NCI-H1694 (cell line): ENCODE results near the gene CSMD2.

ENCODE experiments used
- DNase-seq: peaks from one replicate; lab custom pipeline; 2025; lab: John Stamatoyannopoulos, UW

CSMD2 gene

DNA sequence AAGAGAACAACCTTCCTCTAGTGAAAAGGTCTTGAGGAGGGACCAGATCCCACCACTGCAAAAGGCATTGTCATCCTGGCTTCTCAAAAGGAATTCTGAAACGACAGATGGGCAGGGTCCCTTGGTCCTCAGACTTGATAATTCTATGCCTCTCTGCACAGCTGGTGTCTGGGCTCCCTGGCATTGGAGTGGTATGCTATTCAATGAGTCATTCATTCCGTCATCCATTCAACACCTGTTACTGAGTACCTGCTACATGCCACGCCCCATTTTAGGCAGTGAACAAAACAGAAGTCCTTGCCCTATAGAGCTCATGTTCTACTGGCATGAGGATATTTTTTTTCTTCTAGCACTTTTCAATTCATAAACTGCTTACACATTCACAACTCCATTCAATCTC is 347.0 kb downstream of the CSMD2 start:
- DNase-seq: no peak

DNA sequence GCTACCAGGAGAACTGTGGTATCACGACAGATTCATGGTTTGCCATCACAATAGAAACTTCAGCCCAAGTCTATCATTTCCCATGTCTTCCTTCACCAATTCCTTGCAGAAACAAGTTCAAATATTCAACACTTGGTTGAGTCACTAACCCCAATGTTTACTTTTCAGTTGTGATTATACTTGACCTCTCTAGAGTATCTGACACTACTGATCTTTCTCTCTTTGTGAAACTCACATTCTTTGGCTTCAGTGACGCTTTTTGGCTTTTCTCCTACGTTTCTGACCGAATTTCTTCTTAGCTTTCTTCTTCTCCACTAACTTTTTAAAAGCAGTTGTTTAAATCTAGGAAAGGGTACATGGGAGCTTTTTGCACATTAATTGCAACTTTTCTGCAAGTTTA is 350.0 kb downstream of the CSMD2 start:
- DNase-seq: no peak

DNA sequence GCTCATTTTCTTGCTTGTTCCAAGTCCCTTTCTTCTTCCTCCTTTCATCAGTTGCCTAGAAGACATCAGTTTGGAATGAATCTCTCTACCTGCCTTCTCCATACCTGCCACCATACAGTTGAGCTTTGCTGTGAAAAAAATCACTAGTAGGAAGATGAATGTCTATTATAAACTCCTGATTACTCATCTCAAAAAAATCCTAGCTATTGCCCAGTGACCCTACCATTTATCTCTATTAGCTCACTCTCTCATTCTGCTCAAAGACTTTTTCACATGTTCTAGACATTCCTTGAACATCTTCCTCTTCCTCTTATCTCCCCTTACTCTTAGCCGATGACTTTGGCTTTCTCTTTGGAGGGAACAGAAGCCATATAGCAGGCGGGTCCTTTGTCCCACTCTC is 350.9 kb downstream of the CSMD2 start:
- no peak for DNase-seq

DNA sequence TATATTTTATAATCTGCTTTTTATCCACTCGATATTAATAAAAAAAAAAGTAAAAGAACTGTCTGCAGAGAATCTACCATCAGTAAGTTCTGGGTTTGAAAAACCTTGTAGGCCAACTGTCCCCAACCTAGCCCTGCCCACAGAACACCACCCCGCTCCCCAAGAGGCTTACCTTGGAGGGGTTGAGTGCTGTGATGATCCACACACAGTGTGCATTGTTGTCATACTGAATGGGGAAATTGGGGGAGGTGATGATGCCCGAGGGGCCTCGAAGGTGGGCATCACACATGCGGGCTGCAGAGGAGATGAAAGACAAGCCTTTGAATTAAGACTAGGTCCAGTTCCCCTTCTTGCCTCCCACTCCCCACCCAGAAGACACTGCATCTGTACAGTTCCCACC is 354.5 kb downstream of the CSMD2 start:
- DNase-seq: no peak

DNA sequence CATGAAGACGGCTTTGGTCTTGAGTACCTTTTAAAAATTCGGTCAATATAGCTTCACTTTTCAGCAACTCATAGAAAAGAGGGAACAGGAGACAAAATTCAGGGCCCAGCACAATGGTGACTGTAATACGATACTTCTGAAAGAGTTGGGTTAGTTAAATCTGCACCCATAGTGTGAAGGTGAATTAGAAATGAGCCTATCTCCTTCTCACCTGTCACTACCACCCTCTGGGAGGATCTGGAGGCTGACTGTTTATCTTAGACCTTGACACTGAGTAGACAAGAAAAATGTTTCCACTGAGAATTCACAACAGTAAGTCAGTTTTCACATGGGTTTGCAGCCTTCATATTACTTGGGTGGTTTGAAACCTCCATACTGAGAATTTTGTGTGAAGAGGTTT is 359.0 kb downstream of the CSMD2 start:
- no peak for DNase-seq

DNA sequence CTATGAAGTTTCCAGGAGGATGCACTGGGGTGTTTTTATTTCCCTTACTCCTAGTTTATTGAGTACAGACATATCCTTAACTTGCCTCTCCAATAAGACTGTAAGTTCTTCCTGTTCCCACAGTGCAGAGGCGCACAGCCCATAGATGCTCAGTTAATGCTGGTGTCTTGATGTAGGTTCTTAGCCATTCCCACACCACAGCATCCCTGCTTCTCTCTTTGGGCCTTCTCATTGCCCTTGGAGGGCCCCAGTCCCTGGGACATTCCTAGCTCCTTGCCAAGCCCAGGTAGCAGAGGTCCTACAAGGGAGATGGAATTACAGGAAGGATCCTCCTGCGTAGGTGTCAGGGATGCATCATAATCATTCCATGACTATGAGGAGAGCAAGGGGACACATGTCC is 362.8 kb downstream of the CSMD2 start:
- DNase-seq: no peak

DNA sequence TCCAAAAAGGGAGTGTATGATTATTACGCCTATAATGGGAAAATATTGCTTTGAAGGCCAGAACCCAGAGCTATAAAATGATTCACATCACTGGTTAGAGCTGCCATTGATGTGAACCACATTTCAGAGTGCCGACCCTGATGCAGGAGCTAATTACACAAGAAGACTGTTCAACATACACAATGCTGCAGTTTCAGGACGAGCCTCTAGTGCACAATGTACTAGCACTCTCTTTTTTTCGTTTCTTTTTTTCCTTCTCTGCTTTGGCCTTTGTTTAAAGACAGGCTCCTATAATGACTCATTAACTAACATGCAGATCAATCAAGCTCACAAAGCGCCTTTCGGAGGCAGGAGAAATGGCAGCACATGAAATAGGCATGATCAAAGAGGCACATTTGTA is 367.2 kb downstream of the CSMD2 start:
- no peak for DNase-seq

DNA sequence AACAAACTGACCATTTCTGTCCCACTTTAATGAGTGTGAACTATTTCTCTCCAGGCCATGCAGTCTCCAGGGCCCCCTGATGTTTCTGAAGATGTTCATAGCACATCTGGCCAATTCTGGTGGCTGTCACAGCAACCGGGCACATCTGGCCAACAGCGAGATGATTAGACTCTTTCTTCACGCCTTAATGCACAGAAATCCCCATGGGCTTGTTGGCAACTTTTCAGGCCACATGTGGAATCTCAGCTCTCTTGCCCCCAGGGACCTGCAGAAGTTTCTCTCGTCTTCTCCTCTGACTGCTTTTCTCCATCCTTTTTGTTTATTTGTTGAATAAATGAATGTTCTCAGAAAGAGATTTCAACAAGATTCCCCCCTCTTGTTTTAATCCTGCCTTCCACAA is 372.4 kb downstream of the CSMD2 start:
- DNase-seq: no peak

DNA sequence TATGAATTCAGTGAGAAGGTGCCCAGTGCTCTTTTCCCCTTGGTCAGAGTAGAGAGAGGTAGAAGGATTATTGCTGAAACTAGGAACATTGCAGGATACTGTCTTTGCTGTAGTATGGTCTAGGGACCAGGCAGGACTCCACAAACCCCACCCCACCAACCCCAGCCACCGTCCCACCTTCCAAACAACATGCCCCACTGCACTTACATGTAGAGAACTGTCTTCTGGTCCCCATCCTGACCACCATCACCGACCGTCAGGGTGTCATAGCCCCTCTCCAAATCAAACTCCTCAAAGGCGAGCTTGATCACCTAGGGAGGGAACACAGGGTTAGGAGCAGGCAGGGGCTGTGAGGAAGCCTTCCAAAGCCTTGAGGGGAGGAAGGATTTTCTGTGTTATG is 372.8 kb downstream of the CSMD2 start:
- no peak for DNase-seq

DNA sequence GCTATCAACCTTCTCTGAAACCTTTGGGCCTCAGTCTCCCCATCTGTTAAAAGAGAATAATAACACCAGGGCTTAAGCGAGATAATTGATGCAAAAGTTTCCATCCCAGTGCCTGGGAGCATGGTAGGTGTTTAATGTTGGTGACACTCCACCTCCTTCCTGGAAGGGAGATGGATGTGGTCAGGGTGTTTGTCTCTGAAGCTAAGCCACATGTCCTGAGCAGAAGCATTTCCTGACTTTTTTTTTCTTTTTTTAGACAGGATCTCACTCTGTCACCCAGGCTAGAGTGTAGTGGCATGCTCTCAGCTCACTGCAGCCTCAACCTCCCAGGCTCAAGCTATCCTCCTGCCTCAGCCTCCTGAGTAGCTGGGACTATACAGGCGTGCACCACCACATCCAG is 373.8 kb downstream of the CSMD2 start:
- no peak for DNase-seq

DNA sequence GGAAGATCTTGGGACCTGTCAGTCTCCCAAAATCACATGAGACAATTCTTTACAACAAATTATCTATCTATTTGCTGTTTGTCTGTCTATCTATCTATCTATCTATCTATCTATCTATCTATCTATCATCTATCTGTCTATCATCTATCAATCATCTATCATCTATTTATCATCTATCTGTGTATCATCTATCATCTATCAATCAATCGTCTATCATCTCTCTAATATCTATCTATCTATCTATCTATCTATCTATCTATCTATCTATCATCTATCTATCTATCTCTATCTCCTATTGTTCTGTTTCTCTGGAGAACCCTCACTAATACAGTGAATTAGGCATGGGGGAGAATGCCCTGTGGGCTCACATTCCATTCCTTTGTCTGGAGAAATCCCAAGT is 374.5 kb downstream of the CSMD2 start:
- no peak for DNase-seq

DNA sequence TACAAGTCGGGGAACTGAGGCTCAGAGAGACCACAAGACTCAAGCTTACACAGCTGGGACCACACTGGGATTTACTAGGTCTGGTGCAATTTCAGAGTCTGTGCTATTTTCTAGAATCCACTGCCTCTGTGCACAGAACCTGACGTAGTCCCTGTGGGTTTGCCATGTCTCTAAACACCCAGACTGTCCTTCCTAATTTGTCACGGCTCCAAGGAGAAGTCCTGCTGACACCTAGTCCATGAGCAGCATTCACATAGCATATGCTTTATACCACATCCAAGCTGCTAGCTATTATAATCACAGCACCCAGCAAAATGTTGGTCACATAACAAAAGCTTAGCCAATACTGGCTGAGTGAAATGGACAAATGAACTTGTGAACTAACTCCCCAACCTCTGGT is 380.2 kb downstream of the CSMD2 start:
- DNase-seq: no peak

DNA sequence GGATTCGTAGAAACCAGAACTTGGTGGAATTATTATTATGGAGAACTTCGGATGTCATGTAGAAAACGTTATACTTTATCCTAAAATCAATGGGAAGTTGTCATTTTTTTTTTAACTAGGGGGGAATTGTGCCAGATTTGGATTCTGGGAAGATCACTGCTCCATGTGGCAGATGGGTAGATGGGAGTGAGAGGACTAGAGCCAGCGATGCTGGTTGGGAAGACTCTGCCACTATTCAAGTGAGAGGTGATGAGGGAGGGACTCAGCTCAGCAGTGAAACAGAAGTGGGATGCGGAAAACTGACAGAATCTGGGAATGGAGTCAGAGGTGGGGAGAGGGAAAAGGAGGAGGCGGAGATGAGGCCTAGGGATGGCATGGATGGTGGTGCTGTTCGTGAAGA is 382.3 kb downstream of the CSMD2 start:
- no peak for DNase-seq

DNA sequence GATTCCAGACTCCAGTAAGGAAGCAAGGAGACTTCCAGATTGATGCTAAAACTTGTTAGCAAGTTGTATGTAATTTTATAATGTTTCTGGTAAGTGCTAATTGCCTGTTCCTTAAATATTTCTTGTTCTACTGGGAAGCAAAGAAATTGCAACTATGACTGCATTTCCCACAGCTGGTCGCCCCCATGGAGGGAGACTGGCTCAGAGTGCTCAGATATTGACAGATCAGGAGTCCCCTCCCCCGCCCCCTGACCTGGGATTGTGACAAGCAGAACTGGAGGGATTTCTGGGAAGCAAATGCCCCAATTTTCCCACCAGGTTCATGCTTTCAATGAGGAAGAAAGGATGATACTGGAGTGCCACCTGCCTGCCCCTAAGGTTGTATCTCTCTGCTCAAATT is 383.4 kb downstream of the CSMD2 start:
- DNase-seq: no peak

DNA sequence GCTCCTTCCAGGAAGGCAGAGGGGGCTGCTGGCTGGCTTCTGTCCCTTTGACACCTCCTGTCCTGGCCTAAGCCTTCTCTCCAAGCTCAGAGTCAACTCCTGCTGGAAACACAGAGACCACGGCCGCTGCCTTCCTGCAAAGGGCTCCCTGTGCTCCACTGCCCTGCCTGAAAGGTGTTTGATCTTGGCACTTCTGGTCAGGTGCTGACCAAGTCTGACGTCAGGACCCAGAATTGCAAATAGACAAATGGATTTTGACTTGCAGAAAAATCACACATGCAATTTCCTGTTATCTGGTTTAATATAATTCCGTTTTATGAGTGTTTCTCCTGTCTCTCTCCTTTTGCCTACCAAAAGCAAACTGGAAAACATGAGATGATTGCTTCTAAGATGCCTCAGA is 387.7 kb downstream of the CSMD2 start:
- no peak for DNase-seq

DNA sequence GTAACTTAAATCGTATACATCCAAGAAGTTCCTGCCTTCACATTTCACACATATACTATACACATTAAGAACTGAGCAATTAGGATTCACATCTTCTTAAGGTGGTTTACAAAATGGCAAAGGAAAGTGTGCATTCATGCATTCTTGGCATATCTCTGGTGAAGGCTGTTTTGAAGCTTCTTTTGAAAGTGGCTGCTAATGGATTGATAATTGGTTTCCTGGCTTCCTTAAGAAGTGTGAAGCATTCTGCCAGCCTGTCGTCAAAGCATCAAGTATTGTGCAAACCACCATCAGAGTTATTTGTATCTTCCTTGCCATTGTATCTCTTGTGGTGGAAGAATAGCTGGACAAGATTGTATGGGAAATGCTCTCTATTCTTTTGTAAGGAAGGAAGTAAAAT is 396.2 kb downstream of the CSMD2 start:
- no peak for DNase-seq

DNA sequence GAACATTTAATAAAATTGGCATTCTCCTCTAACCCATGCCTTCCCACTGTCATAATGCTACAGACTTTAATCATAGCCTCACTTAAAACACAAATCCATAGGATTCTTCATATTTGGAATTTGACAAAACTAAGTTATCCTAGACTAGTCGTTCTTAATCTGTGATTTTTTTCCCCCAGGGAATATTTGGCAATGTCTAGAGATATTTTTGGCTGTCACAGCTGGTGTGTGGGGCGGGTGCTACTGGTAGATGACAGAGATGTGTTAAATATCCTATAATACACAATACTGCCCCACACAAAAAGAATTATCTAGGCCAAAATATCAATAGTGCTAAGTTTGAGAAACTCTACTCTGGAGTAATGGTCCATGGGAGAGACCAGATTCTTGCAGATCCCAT is 396.9 kb downstream of the CSMD2 start:
- no peak for DNase-seq

DNA sequence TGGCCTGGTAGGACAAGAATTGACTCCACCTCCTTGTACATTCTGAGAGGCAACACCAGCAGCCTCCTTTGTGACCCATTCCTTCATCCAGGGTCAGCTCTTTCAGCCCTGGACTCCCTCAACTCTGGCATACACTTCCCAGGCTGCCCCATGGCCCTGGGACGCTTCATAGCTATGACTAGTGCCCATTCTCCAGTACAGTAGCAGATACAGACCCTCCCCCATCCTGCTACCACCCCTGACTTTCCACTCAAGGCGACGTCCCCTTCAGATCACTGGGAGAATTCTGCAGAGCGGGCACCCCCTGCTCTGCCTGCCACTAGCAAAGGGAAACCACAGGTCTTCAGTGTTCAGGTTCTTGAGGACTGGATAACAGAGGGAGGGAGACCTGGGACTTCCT is 400.9 kb downstream of the CSMD2 start:
- DNase-seq: no peak

DNA sequence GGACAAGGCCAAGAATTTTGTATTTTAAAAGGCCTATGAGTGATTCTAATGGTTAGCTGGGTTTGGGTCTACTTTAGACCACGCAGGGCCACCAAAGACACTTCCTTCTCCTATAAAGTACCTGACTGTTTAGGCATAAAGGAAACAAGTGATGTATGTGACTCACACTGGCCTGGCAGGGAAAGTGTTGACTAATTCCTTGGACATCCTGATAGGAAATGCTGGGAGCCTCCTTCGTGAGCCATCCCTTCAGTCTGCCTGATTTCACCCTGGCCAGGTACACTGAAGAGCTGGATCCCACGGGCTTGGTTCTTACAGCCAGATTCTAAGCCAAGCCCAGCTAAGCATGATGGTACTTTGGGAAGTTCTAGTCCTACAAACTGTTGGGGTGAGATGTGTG is 401.6 kb downstream of the CSMD2 start:
- no peak for DNase-seq

DNA sequence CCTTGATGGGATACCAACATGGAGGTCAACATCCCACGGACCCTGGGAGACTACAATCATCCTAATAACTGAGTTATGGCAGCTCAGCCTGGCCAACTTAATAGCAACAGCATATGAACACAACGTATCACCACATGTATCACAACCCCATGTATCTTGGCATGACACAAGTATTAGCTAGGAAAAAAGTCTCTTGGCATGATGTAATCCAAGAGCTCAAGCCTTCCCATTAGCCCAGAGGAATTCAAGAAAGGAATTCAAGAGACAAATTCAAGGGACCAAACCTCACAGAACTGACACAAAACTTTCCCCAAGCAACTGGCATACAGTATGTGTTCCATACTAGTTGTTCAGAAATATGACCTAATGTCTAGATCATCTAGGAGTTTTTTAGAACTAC is 402.1 kb downstream of the CSMD2 start:
- no peak for DNase-seq

DNA sequence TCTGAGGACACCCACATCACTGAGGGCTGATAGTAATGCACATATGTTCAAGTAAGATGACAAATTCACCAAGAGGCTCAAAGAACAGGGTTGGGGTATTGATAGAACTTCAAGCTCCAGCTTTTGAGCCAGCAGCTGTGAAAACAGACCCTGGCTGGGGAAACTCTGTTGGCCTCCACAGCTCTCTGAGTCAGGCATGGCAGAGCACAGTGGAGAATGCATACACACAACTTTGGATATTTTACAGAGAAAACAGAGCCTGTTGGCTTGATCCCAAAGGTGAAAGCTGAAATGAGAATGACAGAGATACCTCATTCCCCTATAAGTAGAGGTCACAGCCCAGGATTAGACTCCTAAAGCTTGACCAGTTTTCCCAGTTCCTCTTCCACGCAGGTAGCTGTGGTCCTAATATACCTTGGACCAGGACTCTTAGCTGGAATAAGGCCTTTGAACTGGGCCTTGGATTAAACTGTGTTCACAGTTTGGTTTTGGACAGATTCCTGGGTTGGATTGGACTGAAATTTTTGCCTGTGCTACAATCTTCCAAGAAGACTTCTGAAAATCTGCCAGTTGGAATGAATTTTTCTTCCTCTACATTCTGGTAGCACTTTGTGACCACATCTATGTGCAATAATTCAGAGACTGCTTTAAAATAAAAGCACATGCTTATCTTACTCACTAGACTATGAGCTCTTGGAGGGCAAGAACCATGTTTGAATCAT is 402.8 kb downstream of the CSMD2 start:
- no peak for DNase-seq

DNA sequence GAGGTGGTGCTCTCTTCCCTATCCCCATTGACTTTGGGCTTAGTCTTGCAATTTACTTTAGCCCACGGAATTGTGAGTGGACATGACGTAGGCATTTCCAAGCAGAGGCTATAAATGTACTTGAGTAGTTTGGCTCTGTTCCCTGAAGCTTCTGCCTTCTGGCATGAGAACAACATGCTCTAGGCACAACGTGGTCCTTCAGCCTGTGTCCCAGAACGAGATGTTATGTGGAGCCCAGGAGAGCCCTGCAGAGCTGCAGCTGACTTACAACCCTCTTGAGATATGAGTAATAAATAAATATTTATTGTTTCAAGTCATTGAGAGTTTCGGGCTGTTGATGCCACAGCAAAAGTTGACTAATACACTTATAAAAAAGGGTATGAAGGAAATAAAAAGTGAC is 406.3 kb downstream of the CSMD2 start:
- DNase-seq: no peak

DNA sequence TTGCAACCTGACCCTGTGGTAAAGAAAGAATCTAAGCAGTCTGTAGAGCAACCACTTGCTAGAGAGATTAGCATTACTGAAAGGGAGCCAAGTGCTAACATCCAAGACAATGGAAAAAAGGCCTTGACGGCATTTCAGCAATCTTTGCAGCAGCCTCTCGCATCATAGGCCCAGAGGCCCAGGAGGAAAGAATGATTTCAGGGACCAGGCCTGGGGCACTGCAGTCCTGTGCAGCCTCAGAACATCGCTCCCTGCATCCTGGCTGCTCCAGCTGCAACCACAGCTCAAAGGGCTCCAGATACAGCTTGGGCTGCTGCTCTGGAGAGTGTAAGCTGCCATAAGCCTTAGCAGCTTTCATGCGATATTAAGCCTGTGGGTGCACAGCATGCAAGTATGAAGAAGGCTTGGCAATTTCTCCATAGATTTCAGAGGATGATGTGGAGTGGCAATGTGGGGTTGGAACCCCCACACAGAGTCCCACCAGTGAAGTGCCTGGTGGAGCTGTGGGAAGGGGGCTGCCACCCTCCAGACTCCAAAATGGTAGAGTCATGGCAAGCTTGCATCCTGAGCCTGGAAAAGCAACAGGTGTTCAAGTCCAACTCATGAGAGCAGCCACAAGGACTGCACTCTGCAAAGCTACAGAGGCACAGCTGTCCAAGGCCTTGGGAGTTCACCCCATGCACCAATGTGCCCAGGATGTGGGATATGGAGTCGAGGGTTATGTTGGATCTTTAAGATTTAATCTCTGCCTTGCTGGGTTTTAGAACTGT is 411.8 kb downstream of the CSMD2 start:
- no peak for DNase-seq

DNA sequence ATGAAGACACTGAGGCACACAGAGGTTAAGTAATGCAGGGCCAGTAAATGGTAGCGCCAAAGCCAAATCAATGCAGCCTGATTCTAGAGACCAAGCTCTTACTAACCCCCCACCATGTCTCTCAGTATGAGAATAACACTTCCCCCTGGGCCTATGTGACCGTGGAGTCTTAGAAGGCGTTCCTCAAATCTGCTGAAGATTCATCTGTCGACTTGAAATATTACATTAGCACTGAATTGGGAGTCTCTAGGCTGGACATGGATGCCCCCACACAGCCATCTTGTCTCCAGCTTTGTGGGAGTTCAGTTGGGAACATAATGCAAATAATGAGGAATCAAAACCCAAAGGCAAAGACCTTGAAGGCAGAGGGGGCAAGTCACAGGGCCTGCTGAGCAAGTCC is 419.1 kb downstream of the CSMD2 start:
- DNase-seq: no peak
